GM12878 (cell line): ENCODE measurements around the gene DZANK1. TPM values are rescaled to one million over a fixed set of nuclear protein-coding genes. Genes with fewer than 3 reads are reported as not detected.

ENCODE experiments used
- ATAC-seq: fragments of 200-7000 bp; cut with Tn5 transposase; 3 replicates; pipeline ENCODE4 v1.9.1; 2020; ENCODE audit warnings: mild to moderate bottlenecking, moderate library complexity
- BruUV-seq: library from RNA; stranded (reverse); fragments of 400-500 nt; replicated peaks from 2 replicates; lab custom pipeline; 2021; lab: Mats Ljungman, UMichigan
- CTCF ChIA-PET: fragments of 300-600 bp; sonication (Branson Sonifier 250); formaldehyde crosslinking; extraction: SDS; loops from one replicate; lab custom pipeline; 2021; ENCODE audit warnings: inconsistent platforms; lab: Yijun Ruan, JAX
- POLR2A ChIA-PET: fragments of 350-600 bp; formaldehyde crosslinking; extraction: SDS; loops from one replicate; lab custom pipeline; 2021; ENCODE audit warnings: inconsistent platforms; lab: Charles Lee
- RAD21 ChIA-PET: fragments of 300-600 bp; sonication (Branson Sonifier 250); formaldehyde crosslinking; loops from one replicate; lab custom pipeline; 2023; ENCODE audit warnings: antibody characterized with exemption; ENCODE audit not compliant: unreplicated experiment; lab: Charles Lee
- SMC1A ChIA-PET: fragments of 300-600 bp; sonication (Branson Sonifier 250); formaldehyde crosslinking; loops from one replicate; lab custom pipeline; 2023; ENCODE audit not compliant: unreplicated experiment, uncharacterized antibody; lab: Charles Lee
- DNase-seq: peaks from one replicate; pipeline ENCODE4 v3.0.0-alpha.2; 2011; ENCODE audit warnings: low read depth, low spot score
- FAIRE-seq: peaks from 3 replicates; lab custom pipeline; 2011; peaks lifted over from hg19 to GRCh38; lab: Jason Lieb, UNC
- H2AFZ ChIP-seq: 2 replicates; pipeline ENCODE4 v1.6.0; 2011; ENCODE audit warnings: low read depth, low read length, control low read depth; ENCODE audit not compliant: control insufficient read depth
- H3K27ac ChIP-seq: 2 replicates; pipeline ENCODE4 v1.5.1; 2011; ENCODE audit warnings: control low read depth; ENCODE audit not compliant: control insufficient read depth, insufficient read depth
- H3K27me3 ChIP-seq, 2 experiments: replicated peaks in 1 of 2; 2 replicates each; pipeline versions ENCODE4 v1.6.0 to v1.6.1; 2011; ENCODE audit warnings: low read length in 1 of 2; ENCODE audit not compliant: control insufficient read depth in 2 of 2, insufficient read depth in 2 of 2
- H3K36me3 ChIP-seq, 2 experiments: 2 replicates each; pipeline ENCODE4 v1.5.1; 2011; ENCODE audit warnings: low read length in 1 of 2; ENCODE audit not compliant: control insufficient read depth in 2 of 2, insufficient read depth in 2 of 2
- H3K4me1 ChIP-seq: 2 replicates; pipeline ENCODE4 v1.6.1; 2011; ENCODE audit warnings: mild to moderate bottlenecking, low read length, moderate library complexity, mixed read lengths; ENCODE audit not compliant: control insufficient read depth, insufficient read depth
- H3K4me2 ChIP-seq: 2 replicates; pipeline ENCODE4 v1.6.0; 2011; ENCODE audit warnings: control low read depth; ENCODE audit not compliant: control insufficient read depth, insufficient read depth
- H3K4me3 ChIP-seq: fragments of 200-600 bp; sonication (generic); 2 replicates; pipeline ENCODE4 v1.5.1; 2016
- H3K79me2 ChIP-seq: 2 replicates; pipeline ENCODE4 v1.6.0; 2011; ENCODE audit warnings: low read length; ENCODE audit not compliant: control insufficient read depth, insufficient read depth
- H3K9ac ChIP-seq: 2 replicates; pipeline ENCODE4 v1.8.0; 2011; ENCODE audit warnings: low read length, control low read depth, mixed read lengths; ENCODE audit not compliant: control insufficient read depth, insufficient read depth
- H3K9me3 ChIP-seq: replicated peaks from 3 replicates; pipeline ENCODE4 v1.5.1; 2011; ENCODE audit warnings: mild to moderate bottlenecking, low read length; ENCODE audit not compliant: control insufficient read depth, insufficient read depth
- H4K20me1 ChIP-seq: 2 replicates; pipeline ENCODE4 v1.6.0; 2011; ENCODE audit not compliant: control insufficient read depth, insufficient read depth
- BHLHE40 ChIP-seq, 2 experiments: fragments of 450-650 bp in 1 of 2; IDR thresholded peaks; 2 replicates each; pipeline ENCODE4 v1.6.1; 2011 to 2017; ENCODE audit warnings: low read depth in 2 of 2, borderline replicate concordance in 1 of 2, improper control_type of control experiment in 1 of 2, low read length in 1 of 2, mild to moderate bottlenecking in 1 of 2
- BRCA1 ChIP-seq: IDR thresholded peaks from 2 replicates; pipeline ENCODE4 v1.6.1; 2011; ENCODE audit warnings: low read depth, low read length, improper control_type of control experiment
- CEBPB ChIP-seq, 2 experiments: fragments of 150-350 bp in 1 of 2; IDR thresholded peaks; 2 replicates each; pipeline ENCODE4 v1.6.1; 2012 to 2014; ENCODE audit warnings: low read depth in 2 of 2, low read length in 2 of 2, borderline replicate concordance in 1 of 2, inconsistent platforms in 1 of 2
- ELK1 ChIP-seq: IDR thresholded peaks from 2 replicates; pipeline ENCODE4 v1.6.1; 2012; ENCODE audit warnings: low read depth, low read length, improper control_type of control experiment
- ESRRA ChIP-seq: IDR thresholded peaks from 2 replicates; pipeline ENCODE4 v1.6.1; 2012; ENCODE audit warnings: mild to moderate bottlenecking, low read length, improper control_type of control experiment
- FOS ChIP-seq: IDR thresholded peaks from 3 replicates; pipeline ENCODE4 v1.6.1; 2011; ENCODE audit warnings: borderline replicate concordance; ENCODE audit not compliant: insufficient read length; ENCODE audit errors: extremely low read depth
- GATAD2B ChIP-seq: fragments of 450-650 bp; conservative IDR thresholded peaks from 2 replicates; pipeline ENCODE4 v1.6.1; 2017; ENCODE audit warnings: low read depth, mild to moderate bottlenecking, moderate library complexity
- LARP7 ChIP-seq: fragments of 450-650 bp; IDR thresholded peaks from 2 replicates; pipeline ENCODE4 v1.6.1; 2017; ENCODE audit warnings: mild to moderate bottlenecking
- MLLT1 ChIP-seq: fragments of 450-650 bp; IDR thresholded peaks from 2 replicates; pipeline ENCODE4 v1.6.1; 2016; ENCODE audit warnings: mild to moderate bottlenecking
- MYB ChIP-seq: fragments of 150-350 bp; IDR thresholded peaks from 2 replicates; pipeline ENCODE4 v1.6.1; 2014; ENCODE audit warnings: mild to moderate bottlenecking, low read depth, low read length, borderline replicate concordance
- PAX8 ChIP-seq: fragments of 450-650 bp; IDR thresholded peaks from 2 replicates; pipeline ENCODE4 v1.6.1; 2017; ENCODE audit warnings: mild to moderate bottlenecking, moderate library complexity
- PML ChIP-seq: IDR thresholded peaks from 2 replicates; pipeline ENCODE4 v1.6.1; 2012; ENCODE audit warnings: low read length, inconsistent platforms
- POLR2A ChIP-seq: IDR thresholded peaks from 2 replicates; pipeline ENCODE4 v1.6.1; 2011; ENCODE audit warnings: low read depth, mild to moderate bottlenecking, low read length
- POLR2AphosphoS2 ChIP-seq: IDR thresholded peaks from 2 replicates; pipeline ENCODE4 v1.6.1; 2011; ENCODE audit warnings: low read depth, mild to moderate bottlenecking, low read length, improper control_type of control experiment, moderate library complexity
- POU2F2 ChIP-seq: IDR thresholded peaks from 3 replicates; pipeline ENCODE4 v1.6.1; 2011; ENCODE audit warnings: low read depth, mild to moderate bottlenecking, low read length, borderline replicate concordance
- RCOR1 ChIP-seq: conservative IDR thresholded peaks from 2 replicates; pipeline ENCODE4 v1.6.1; 2012; ENCODE audit warnings: low read depth, low read length, improper control_type of control experiment
- RUNX3 ChIP-seq: IDR thresholded peaks from 2 replicates; pipeline ENCODE4 v1.6.1; 2012; ENCODE audit warnings: low read length, inconsistent platforms
- SMC3 ChIP-seq: IDR thresholded peaks from 2 replicates; pipeline ENCODE4 v1.6.1; 2011; ENCODE audit warnings: low read length, improper control_type of control experiment, borderline replicate concordance
- SP1 ChIP-seq: IDR thresholded peaks from one replicate; pipeline ENCODE4 v1.6.1; 2011; ENCODE audit warnings: low read depth, low read length
- TCF3 ChIP-seq: IDR thresholded peaks from 2 replicates; pipeline ENCODE4 v1.6.1; 2012; ENCODE audit warnings: low read depth, mild to moderate bottlenecking, low read length, borderline replicate concordance; ENCODE audit not compliant: insufficient read depth
- WGBS: methylation state at CpG from one replicate; pipeline ENCODE4 v1.1.6; 2016; ENCODE audit warnings: low lambda C conversion rate; ENCODE audit not compliant: insufficient replicate concordance, insufficient coverage; ENCODE audit errors: missing lambda C conversion rate; 5-methylcytosine and 5-hydroxymethylcytosine counted together
- in situ Hi-C: fragments of 300-500 bp; cut with MboI; formaldehyde crosslinking; loops from 9 replicates; pipeline ENCODE4 v1.14.3; 2018; ENCODE audit warnings: mixed read lengths
- intact Hi-C: fragments of 100-400 bp; cut with micrococcal nuclease; formaldehyde crosslinking; loops from one replicate; pipeline ENCODE4 v1.14.2; 2022; ENCODE audit not compliant: unreplicated experiment
- polyA plus RNA-seq, 11 experiments: library from polyadenylated mRNA; depleted of rRNA in 4 of 11; unstranded in 6 of 11; stranded (reverse) in 5 of 11; fragments of >200 nt; fragmentation: Nextera tagmentation in 4 of 11; fragmentation: Illumina TruSeq in 1 of 11; extraction: Ambion mirVana in 4 of 11; extraction: Trizol in 1 of 11; gene quantifications; 1 replicate in 1 of 11; 2 replicates in 10 of 11; pipeline versions ENCODE4 v1.2.1 to v1.2.3, GENCODE V29; 2011 to 2016; ENCODE audit warnings: inconsistent platforms in 2 of 11, missing spikeins in 2 of 11, low read depth in 1 of 11
- total RNA-seq, 4 experiments: library from RNA; depleted of rRNA in 3 of 4; stranded (reverse); fragments of >200 nt in 3 of 4; fragmentation: Illumina TruSeq in 1 of 4; extraction: Trizol in 1 of 4; gene quantifications; 2 replicates each; pipeline versions ENCODE4 v1.2.1 to v1.2.3, GENCODE V29; 2013 to 2021

DZANK1 gene
- total and polyA plus RNA-seq, 10 of the 15 experiments (the other 5 are each of a cell fraction or from before 2014, with no cell fraction given): 3.6 to 12.6 (median 6.5) TPM

- FAIRE-seq (no peak), DNase-seq (no peak)
- 95% methylated on average over 2 of the region's 2 CpGs for WGBS
- Histone ChIP-seq H3K4me1 (no peaks in the 10 kb centered on the region), H3K4me3 (no peak overlapping the region), H3K27ac (no peak overlapping the region), H3K4me2 (no peak overlapping the region), H3K27me3 (no peaks in the 10 kb centered on the region), H3K79me2 (no peaks in the 10 kb centered on the region), H4K20me1 (no peaks in the 10 kb centered on the region)
- ChIA-PET SMC1A (interaction anchor here (1.6 kb wide), 1 partner anchor 38 kb away, joined by 3 read pairs; no protein-coding TSS in a partner anchor), RAD21 (no interaction called here), POLR2A (interaction anchor here (0.6 to 0.9 kb wide), 2 partner anchors 12 to 56 kb away, joined by 3 read pairs; no protein-coding TSS in a partner anchor), CTCF (no interaction called here)
- no TSS peak for BruUV-seq
- intact Hi-C loops: no loop called here
- no peak for TF ChIP-seq PML
- TF ChIP-seq SMC3: no peak
- no peak for TF ChIP-seq POLR2AphosphoS2
- TF ChIP-seq FOS: no peak
- TF ChIP-seq CEBPB (IDR thresholded peaks at IDR 0.05; ENCODE audit: borderline replicate concordance in 1 of 2, low read depth in 2 of 2, low read length in 2 of 2): no peak
- TF ChIP-seq POLR2A: no peak
- no peak for TF ChIP-seq PAX8
- no peak for TF ChIP-seq ESRRA
- TF ChIP-seq RUNX3: no peak
- TF ChIP-seq ELK1: no peak
- no peak for TF ChIP-seq BHLHE40 (IDR thresholded peaks at IDR 0.05; ENCODE audit: borderline replicate concordance in 1 of 2, low read depth in 2 of 2, low read length in 1 of 2)
- TF ChIP-seq TCF3: no peak
- TF ChIP-seq RCOR1: no peak
- no peak for TF ChIP-seq LARP7
- TF ChIP-seq SP1: no peak
- TF ChIP-seq GATAD2B: no peak
- no peak for TF ChIP-seq BRCA1
- TF ChIP-seq POU2F2: no peak
- TF ChIP-seq MLLT1: no peak
- TF ChIP-seq MYB: no peak
- TF ChIP-seq, all 136 proteins: peak for 0
- no peaks in the 10 kb centered on the region for H3K9me3 ChIP-seq
- in situ Hi-C loops: no loop called here
- peak overlapping the region; percentile 51 for H2AFZ ChIP-seq
- ATAC-seq: no peak
- no peak overlapping the region for H3K9ac ChIP-seq
- no peaks in the 10 kb centered on the region for H3K36me3 ChIP-seq
Measured at GRCh38 chr20:18436847-18437246, 30.0 kb downstream of the DZANK1 start.
